IMR-90 (cell line): ENCODE results near the gene GALM. TPM values are rescaled to one million over a fixed set of nuclear protein-coding genes. Genes with fewer than 3 reads are reported as not detected.

Experiments used
- ATAC-seq: fragments of 200-7000 bp; cut with Tn5 transposase; 2 replicates; pipeline ENCODE4 v1.9.1; 2020; ENCODE audit warnings: low read depth, mild to moderate bottlenecking, moderate library complexity
- BruUV-seq: library from RNA; stranded (reverse); fragments of 400-500 nt; replicated peaks from 2 replicates; lab custom pipeline; 2021; lab: Mats Ljungman, UMichigan
- CTCF ChIA-PET: fragments of 300-600 bp; formaldehyde crosslinking; extraction: SDS; loops from one replicate; lab custom pipeline; 2021; ENCODE audit warnings: antibody characterized with exemption; lab: Yijun Ruan, JAX
- POLR2A ChIA-PET: fragments of 300-600 bp; sonication (Branson Sonifier 250); formaldehyde crosslinking; loops from one replicate; lab custom pipeline; 2022; ENCODE audit warnings: antibody characterized with exemption; ENCODE audit not compliant: unreplicated experiment; lab: Charles Lee
- DNase-seq: peaks from one replicate; pipeline ENCODE4 v3.0.0; 2013
- H2AFZ ChIP-seq: replicated peaks from 2 replicates; pipeline ENCODE3; 2013; ENCODE audit warnings: low read length, mild to moderate bottlenecking; ENCODE audit not compliant: poor library complexity
- H2AK5ac ChIP-seq: 2 replicates; pipeline ENCODE4 v1.6.1; 2013; ENCODE audit warnings: low read depth, low read length, inconsistent platforms
- H2AK9ac ChIP-seq: replicated peaks from 2 replicates; pipeline ENCODE3; 2013; ENCODE audit warnings: mild to moderate bottlenecking, low read depth, low read length, moderate library complexity; ENCODE audit not compliant: poor library complexity
- H2BK120ac ChIP-seq: 2 replicates; pipeline ENCODE4 v1.6.1; 2013; ENCODE audit warnings: low read depth, low read length, inconsistent platforms
- H2BK15ac ChIP-seq: 3 replicates; pipeline ENCODE4 v1.6.1; 2013; ENCODE audit warnings: low read depth, low read length, inconsistent platforms
- H2BK20ac ChIP-seq: 2 replicates; pipeline ENCODE4 v1.6.1; 2013; ENCODE audit warnings: low read depth, mild to moderate bottlenecking, inconsistent platforms, low read length, moderate library complexity
- H2BK5ac ChIP-seq: 2 replicates; pipeline ENCODE4 v1.6.1; 2013; ENCODE audit warnings: mild to moderate bottlenecking, low read depth, low read length, inconsistent platforms; ENCODE audit not compliant: poor library complexity, severe bottlenecking
- H3K14ac ChIP-seq: replicated peaks from 2 replicates; pipeline ENCODE4 v1.6.1; 2013; ENCODE audit warnings: low read depth, low read length, inconsistent platforms
- H3K18ac ChIP-seq: 2 replicates; pipeline ENCODE4 v1.6.1; 2013; ENCODE audit warnings: low read depth, low read length, control low read depth
- H3K23ac ChIP-seq: 2 replicates; pipeline ENCODE4 v1.6.1; 2013; ENCODE audit warnings: low read depth, low read length, inconsistent platforms
- H3K27ac ChIP-seq: 2 replicates; pipeline ENCODE4 v1.5.1; 2013; ENCODE audit warnings: mild to moderate bottlenecking, control low read depth, low read length; ENCODE audit not compliant: insufficient read depth
- H3K27me3 ChIP-seq: 2 replicates; pipeline ENCODE4 v1.6.1; 2013; ENCODE audit warnings: low read length; ENCODE audit not compliant: control insufficient read depth, insufficient read depth
- H3K36me3 ChIP-seq: 2 replicates; pipeline ENCODE4 v1.6.1; 2013; ENCODE audit warnings: low read length, mixed read lengths; ENCODE audit not compliant: control insufficient read depth, insufficient read depth
- H3K4ac ChIP-seq: 2 replicates; pipeline ENCODE4 v1.6.1; 2013; ENCODE audit warnings: low read depth, low read length, inconsistent platforms
- H3K4me1 ChIP-seq: 2 replicates; pipeline ENCODE4 v1.6.1; 2013; ENCODE audit warnings: low read length, mixed read lengths; ENCODE audit not compliant: control insufficient read depth, insufficient read depth
- H3K4me2 ChIP-seq: 2 replicates; pipeline ENCODE4 v1.6.1; 2013; ENCODE audit warnings: low read depth, mild to moderate bottlenecking, control low read depth, low read length, moderate library complexity
- H3K4me3 ChIP-seq: 2 replicates; pipeline ENCODE4 v1.5.1; 2013; ENCODE audit warnings: low read depth, mild to moderate bottlenecking, control low read depth, low read length, moderate library complexity; ENCODE audit not compliant: insufficient read depth
- H3K56ac ChIP-seq: 2 replicates; pipeline ENCODE4 v1.6.1; 2013; ENCODE audit warnings: low read length, inconsistent platforms; ENCODE audit not compliant: insufficient read depth; ENCODE audit errors: extremely low read depth
- H3K79me1 ChIP-seq, 2 experiments: 2 replicates each; pipeline ENCODE4 v1.6.1; 2013; ENCODE audit warnings: low read length in 2 of 2, inconsistent platforms in 1 of 2, low read depth in 1 of 2
- H3K9ac ChIP-seq: 2 replicates; pipeline ENCODE4 v1.6.1; 2013; ENCODE audit warnings: low read depth, low read length, control low read depth
- H3K9me1 ChIP-seq: 2 replicates; pipeline ENCODE4 v1.6.1; 2013; ENCODE audit warnings: low read length, inconsistent platforms; ENCODE audit not compliant: insufficient read depth
- H3K9me3 ChIP-seq: 2 replicates; pipeline ENCODE4 v1.6.1; 2013; ENCODE audit warnings: low read length; ENCODE audit not compliant: control insufficient read depth, insufficient read depth
- H4K20me1 ChIP-seq: 2 replicates; pipeline ENCODE4 v1.6.1; 2013; ENCODE audit warnings: low read length, inconsistent platforms; ENCODE audit not compliant: insufficient read depth
- H4K5ac ChIP-seq: 2 replicates; pipeline ENCODE4 v1.6.1; 2013; ENCODE audit warnings: mild to moderate bottlenecking, low read depth, low read length, control low read depth
- H4K8ac ChIP-seq, 2 experiments: 2 replicates each; pipeline ENCODE4 v1.6.1; 2013; ENCODE audit warnings: low read depth in 2 of 2, low read length in 2 of 2, control low read depth in 1 of 2, inconsistent platforms in 1 of 2
- H4K91ac ChIP-seq: 2 replicates; pipeline ENCODE4 v1.6.1; 2013; ENCODE audit warnings: low read depth, low read length, inconsistent platforms; ENCODE audit not compliant: insufficient read depth
- BHLHE40 ChIP-seq: fragments of 150-350 bp; IDR thresholded peaks from 2 replicates; pipeline ENCODE4 v1.6.1; 2016; ENCODE audit warnings: mild to moderate bottlenecking, low read depth, low read length
- CEBPB ChIP-seq: IDR thresholded peaks from 2 replicates; pipeline ENCODE4 v1.6.1; 2012; ENCODE audit warnings: low read depth, low read length, improper control_type of control experiment
- CHD1 ChIP-seq: IDR thresholded peaks from 2 replicates; pipeline ENCODE4 v1.6.1; 2012; ENCODE audit warnings: low read depth, low read length, improper control_type of control experiment
- FOS ChIP-seq: fragments of 150-350 bp; IDR thresholded peaks from 2 replicates; pipeline ENCODE4 v1.6.1; 2016; ENCODE audit warnings: low read depth, low read length
- MAFK ChIP-seq: IDR thresholded peaks from 2 replicates; pipeline ENCODE4 v1.6.1; 2012; ENCODE audit warnings: low read depth, low read length, improper control_type of control experiment
- MAZ ChIP-seq: IDR thresholded peaks from 2 replicates; pipeline ENCODE4 v1.6.1; 2012; ENCODE audit warnings: low read depth, mild to moderate bottlenecking, low read length, improper control_type of control experiment, moderate library complexity, borderline replicate concordance
- NFE2L2 ChIP-seq: fragments of 150-350 bp; IDR thresholded peaks from 2 replicates; pipeline ENCODE4 v1.6.1; 2016; ENCODE audit warnings: low read depth, mild to moderate bottlenecking, low read length
- RAD21 ChIP-seq: IDR thresholded peaks from 2 replicates; pipeline ENCODE4 v1.6.1; 2012; ENCODE audit warnings: low read length, improper control_type of control experiment
- RCOR1 ChIP-seq: IDR thresholded peaks from 2 replicates; pipeline ENCODE4 v1.6.1; 2012; ENCODE audit warnings: mild to moderate bottlenecking, low read length, improper control_type of control experiment; ENCODE audit not compliant: insufficient replicate concordance
- RFX5 ChIP-seq: IDR thresholded peaks from 2 replicates; pipeline ENCODE4 v1.8.0; 2012; ENCODE audit warnings: low read depth, mild to moderate bottlenecking, low read length, moderate library complexity
- SMC3 ChIP-seq: fragments of 150-350 bp; IDR thresholded peaks from 2 replicates; pipeline ENCODE4 v1.6.1; 2016; ENCODE audit warnings: low read depth, mild to moderate bottlenecking, antibody characterized with exemption, low read length, moderate library complexity
- WGBS, 2 experiments: methylation state at CpG; one replicate each; pipeline versions ENCODE4 v1.1.5 to v1.1.7; 2013; ENCODE audit warnings: missing lambda C conversion rate in 2 of 2; ENCODE audit not compliant: insufficient read length in 1 of 2; ENCODE audit errors: extremely low coverage in 2 of 2; 5-methylcytosine and 5-hydroxymethylcytosine counted together
- dilution Hi-C: fragments of 300-500 bp; cut with HindIII; formaldehyde crosslinking; loops from one replicate; pipeline ENCODE4 v1.14.3; 2018; ENCODE audit warnings: low sequenced_read_pairs; ENCODE audit not compliant: unreplicated experiment
- in situ Hi-C: fragments of 300-500 bp; cut with MboI; formaldehyde crosslinking; loops from 3 replicates; pipeline ENCODE4 v1.14.3; 2019; ENCODE audit warnings: low sequenced_read_pairs, inconsistent platforms, mixed read lengths
- intact Hi-C: fragments of 100-400 bp; cut with micrococcal nuclease; formaldehyde crosslinking; loops from 2 replicates; pipeline ENCODE4 v1.10.0; 2022
- polyA plus RNA-seq, 3 experiments: library from polyadenylated mRNA; depleted of rRNA; stranded (reverse); fragments of >200 nt; gene quantifications; 2 replicates each; pipeline ENCODE4 v1.2.3, GENCODE V29; 2012; ENCODE audit warnings: low replicate concordance in 1 of 3
- total RNA-seq: library from RNA; depleted of rRNA; stranded (reverse); fragments of >200 nt; gene quantifications from 2 replicates; pipeline ENCODE4 v1.2.3, GENCODE V29; 2012
- TF ChIP-seq, protein P1 (sequence below): fragments of 150-350 bp; IDR thresholded peaks from 2 replicates; pipeline ENCODE4 v1.6.1; 2017; ENCODE audit warnings: mild to moderate bottlenecking, antibody characterized with exemption, low read length, low read depth
- TF ChIP-seq, protein P2 (sequence below): fragments of 150-350 bp; IDR thresholded peaks from 2 replicates; pipeline ENCODE4 v1.6.1; 2016; ENCODE audit warnings: low read depth, mild to moderate bottlenecking, low read length, moderate library complexity, borderline replicate concordance
- TF ChIP-seq, protein P3 (sequence below): conservative IDR thresholded peaks from 2 replicates; pipeline ENCODE4 v1.5.1; 2012; ENCODE audit warnings: mild to moderate bottlenecking, low read depth, low read length, improper control_type of control experiment

Gene GALM
- total and polyA plus RNA-seq, 2 of the 4 experiments (the other 2 are of a cell fraction): 12.1 to 24.2 TPM

DNA sequence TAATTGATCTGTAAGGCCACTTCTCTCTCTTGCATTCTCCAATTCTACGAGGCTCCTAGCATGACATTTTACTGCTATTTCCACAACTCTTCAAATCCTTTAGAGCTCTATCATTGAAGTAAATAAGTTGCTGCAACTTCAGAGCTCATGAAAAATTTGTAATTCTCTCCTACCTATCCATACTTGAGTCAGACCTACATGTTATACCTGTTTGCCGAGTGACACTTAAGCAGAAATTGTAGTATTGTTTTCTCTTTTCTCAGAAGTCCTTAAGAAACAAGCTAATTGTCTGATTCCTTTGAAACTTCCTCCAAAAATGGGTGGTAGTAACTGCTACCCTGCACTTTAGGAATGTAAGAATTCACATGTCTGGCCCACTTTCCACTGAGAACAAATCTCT, 26.1 kb downstream of the GALM start:
- POLR2A ChIA-PET: no interaction called here
- DNase-seq: no peak
- Histone ChIP-seq H3K79me1 (peaks cover 7 to 10% of the 10 kb centered on the region in 2 experiments; a peak in 1 of 4 replicates), H3K4me2 (no peak overlapping the region), H3K9me3 (no peaks in the 10 kb centered on the region), H2AK5ac (peak overlapping the region; percentile 20; the same call in 1 of the 2 replicates), H3K27me3 (no peaks in the 10 kb centered on the region), H3K4me3 (no peak overlapping the region), H3K9me1 (peaks cover 17% of the 10 kb centered on the region; the same call in 1 of the 2 replicates), H4K91ac (peak overlapping the region; percentile 43; the same call in 1 of the 2 replicates), H2BK20ac (peak overlapping the region; percentile 84), H3K18ac (peak overlapping the region; percentile 50), H4K5ac (peak overlapping the region; percentile 26; the same call in 1 of the 2 replicates), H2BK15ac (peak overlapping the region; percentile 92; the same call in 2 of the 3 replicates), H3K56ac (no peak overlapping the region), H2BK5ac (peak overlapping the region; percentile 99), H3K14ac (peak overlapping the region; percentile 50), H3K4ac (peak overlapping the region; percentile 78; the same call in 1 of the 2 replicates), H4K8ac (peak overlapping the region; percentile 7 to 58; a peak in 3 of 4 replicates), H3K36me3 (no peaks in the 10 kb centered on the region), H2AK9ac (no peak overlapping the region), H3K4me1 (peaks cover 20% of the 10 kb centered on the region), H2AFZ (no peak overlapping the region), H3K9ac (no peak overlapping the region), H4K20me1 (no peaks in the 10 kb centered on the region), H2BK120ac (peak overlapping the region; percentile 76), H3K27ac (no peak overlapping the region), H3K23ac (no peak overlapping the region)
- no TSS peak for BruUV-seq
- in situ Hi-C loops (no loop called here), intact Hi-C loops (loop anchor here (1.0 kb wide), 2 partner anchors 10 to 25 kb away; no protein-coding TSS in a partner anchor), dilution Hi-C loops (no loop called here)
- ATAC-seq: no peak
- CTCF ChIA-PET: interaction anchor here (0.7 kb wide), 1 partner anchor 69 kb away, joined by 4 read pairs; no protein-coding TSS in a partner anchor
- WGBS, 2 experiments: no CpG with 5 or more reads among the region's 2 CpGs
- no peak for TF ChIP-seq NFE2L2
- TF ChIP-seq CEBPB: no peak
- no peak for TF ChIP-seq BHLHE40
- TF ChIP-seq RAD21: no peak
- no peak for TF ChIP-seq RFX5
- no peak for TF ChIP-seq RCOR1
- TF ChIP-seq, protein P1, sequence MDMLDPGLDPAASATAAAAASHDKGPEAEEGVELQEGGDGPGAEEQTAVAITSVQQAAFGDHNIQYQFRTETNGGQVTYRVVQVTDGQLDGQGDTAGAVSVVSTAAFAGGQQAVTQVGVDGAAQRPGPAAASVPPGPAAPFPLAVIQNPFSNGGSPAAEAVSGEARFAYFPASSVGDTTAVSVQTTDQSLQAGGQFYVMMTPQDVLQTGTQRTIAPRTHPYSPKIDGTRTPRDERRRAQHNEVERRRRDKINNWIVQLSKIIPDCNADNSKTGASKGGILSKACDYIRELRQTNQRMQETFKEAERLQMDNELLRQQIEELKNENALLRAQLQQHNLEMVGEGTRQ: no peak
- TF ChIP-seq MAFK: no peak
- TF ChIP-seq, protein P2, sequence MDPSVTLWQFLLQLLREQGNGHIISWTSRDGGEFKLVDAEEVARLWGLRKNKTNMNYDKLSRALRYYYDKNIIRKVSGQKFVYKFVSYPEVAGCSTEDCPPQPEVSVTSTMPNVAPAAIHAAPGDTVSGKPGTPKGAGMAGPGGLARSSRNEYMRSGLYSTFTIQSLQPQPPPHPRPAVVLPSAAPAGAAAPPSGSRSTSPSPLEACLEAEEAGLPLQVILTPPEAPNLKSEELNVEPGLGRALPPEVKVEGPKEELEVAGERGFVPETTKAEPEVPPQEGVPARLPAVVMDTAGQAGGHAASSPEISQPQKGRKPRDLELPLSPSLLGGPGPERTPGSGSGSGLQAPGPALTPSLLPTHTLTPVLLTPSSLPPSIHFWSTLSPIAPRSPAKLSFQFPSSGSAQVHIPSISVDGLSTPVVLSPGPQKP: no peak
- TF ChIP-seq CHD1: no peak
- no peak for TF ChIP-seq FOS
- TF ChIP-seq, protein P3, sequence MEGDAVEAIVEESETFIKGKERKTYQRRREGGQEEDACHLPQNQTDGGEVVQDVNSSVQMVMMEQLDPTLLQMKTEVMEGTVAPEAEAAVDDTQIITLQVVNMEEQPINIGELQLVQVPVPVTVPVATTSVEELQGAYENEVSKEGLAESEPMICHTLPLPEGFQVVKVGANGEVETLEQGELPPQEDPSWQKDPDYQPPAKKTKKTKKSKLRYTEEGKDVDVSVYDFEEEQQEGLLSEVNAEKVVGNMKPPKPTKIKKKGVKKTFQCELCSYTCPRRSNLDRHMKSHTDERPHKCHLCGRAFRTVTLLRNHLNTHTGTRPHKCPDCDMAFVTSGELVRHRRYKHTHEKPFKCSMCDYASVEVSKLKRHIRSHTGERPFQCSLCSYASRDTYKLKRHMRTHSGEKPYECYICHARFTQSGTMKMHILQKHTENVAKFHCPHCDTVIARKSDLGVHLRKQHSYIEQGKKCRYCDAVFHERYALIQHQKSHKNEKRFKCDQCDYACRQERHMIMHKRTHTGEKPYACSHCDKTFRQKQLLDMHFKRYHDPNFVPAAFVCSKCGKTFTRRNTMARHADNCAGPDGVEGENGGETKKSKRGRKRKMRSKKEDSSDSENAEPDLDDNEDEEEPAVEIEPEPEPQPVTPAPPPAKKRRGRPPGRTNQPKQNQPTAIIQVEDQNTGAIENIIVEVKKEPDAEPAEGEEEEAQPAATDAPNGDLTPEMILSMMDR: no peak
- no peak for TF ChIP-seq MAZ
- TF ChIP-seq SMC3: no peak
